HTERT RPE-1 (cell line): ENCODE data around the gene AKAP6.

Source experiments
- in situ Hi-C: fragments of 300-500 bp; cut with MboI; formaldehyde crosslinking; loops from 4 replicates; pipeline ENCODE4 v1.14.3; 2020; ENCODE audit warnings: low sequenced_read_pairs

Gene AKAP6

GRCh38 chr14:32648434-32648833, 319.3 kb downstream of the AKAP6 start:
- in situ Hi-C loops = no loop called here

- in situ Hi-C loops = no loop called here
Observed at GRCh38 chr14:32650030-32650429, 320.9 kb downstream of the AKAP6 start.

GRCh38 chr14:32650665-32651064, 321.6 kb downstream of the AKAP6 start:
- in situ Hi-C loops = no loop called here

GRCh38 chr14:32654106-32654505, 325.0 kb downstream of the AKAP6 start:
- in situ Hi-C loops = no loop called here

GRCh38 chr14:32656601-32657000, 327.5 kb downstream of the AKAP6 start:
- in situ Hi-C loops = no loop called here

GRCh38 chr14:32657081-32657480, 328.0 kb downstream of the AKAP6 start:
- in situ Hi-C loops = no loop called here

- in situ Hi-C loops = no loop called here
Observed at GRCh38 chr14:32661216-32661615, 332.1 kb downstream of the AKAP6 start.

- in situ Hi-C loops = no loop called here
Observed at GRCh38 chr14:32662211-32662610, 333.1 kb downstream of the AKAP6 start.

- in situ Hi-C loops = no loop called here
Observed at GRCh38 chr14:32666308-32666707, 337.2 kb downstream of the AKAP6 start.

- in situ Hi-C loops = no loop called here
Observed at GRCh38 chr14:32667287-32667686, 338.2 kb downstream of the AKAP6 start.

GRCh38 chr14:32667791-32668190, 338.7 kb downstream of the AKAP6 start:
- in situ Hi-C loops = no loop called here

- in situ Hi-C loops = no loop called here
Observed at GRCh38 chr14:32669391-32669790, 340.3 kb downstream of the AKAP6 start.

GRCh38 chr14:32675433-32675832, 346.3 kb downstream of the AKAP6 start:
- in situ Hi-C loops = no loop called here

- in situ Hi-C loops = no loop called here
Observed at GRCh38 chr14:32677129-32677780, 348.2 kb downstream of the AKAP6 start.

GRCh38 chr14:32678088-32678487, 349.0 kb downstream of the AKAP6 start:
- in situ Hi-C loops = no loop called here

- in situ Hi-C loops = no loop called here
Observed at GRCh38 chr14:32679927-32680612, 351.0 kb downstream of the AKAP6 start.

GRCh38 chr14:32681598-32681997, 352.5 kb downstream of the AKAP6 start:
- in situ Hi-C loops = no loop called here

- in situ Hi-C loops = no loop called here
Observed at GRCh38 chr14:32682214-32682613, 353.1 kb downstream of the AKAP6 start.

- in situ Hi-C loops = no loop called here
Observed at GRCh38 chr14:32683679-32684078, 354.6 kb downstream of the AKAP6 start.

GRCh38 chr14:32688941-32689340, 359.8 kb downstream of the AKAP6 start:
- in situ Hi-C loops = no loop called here

- in situ Hi-C loops = no loop called here
Observed at GRCh38 chr14:32692441-32692840, 363.3 kb downstream of the AKAP6 start.

GRCh38 chr14:32693114-32693513, 364.0 kb downstream of the AKAP6 start:
- in situ Hi-C loops = no loop called here
